ENCODE measurements around the gene GNA15.
"Not testable (repeated sequence)": the region's sequence is repeated elsewhere in the genome, so short reads cannot be mapped to it uniquely, and the experiment has no call there.

The GNA15 gene

DNA sequence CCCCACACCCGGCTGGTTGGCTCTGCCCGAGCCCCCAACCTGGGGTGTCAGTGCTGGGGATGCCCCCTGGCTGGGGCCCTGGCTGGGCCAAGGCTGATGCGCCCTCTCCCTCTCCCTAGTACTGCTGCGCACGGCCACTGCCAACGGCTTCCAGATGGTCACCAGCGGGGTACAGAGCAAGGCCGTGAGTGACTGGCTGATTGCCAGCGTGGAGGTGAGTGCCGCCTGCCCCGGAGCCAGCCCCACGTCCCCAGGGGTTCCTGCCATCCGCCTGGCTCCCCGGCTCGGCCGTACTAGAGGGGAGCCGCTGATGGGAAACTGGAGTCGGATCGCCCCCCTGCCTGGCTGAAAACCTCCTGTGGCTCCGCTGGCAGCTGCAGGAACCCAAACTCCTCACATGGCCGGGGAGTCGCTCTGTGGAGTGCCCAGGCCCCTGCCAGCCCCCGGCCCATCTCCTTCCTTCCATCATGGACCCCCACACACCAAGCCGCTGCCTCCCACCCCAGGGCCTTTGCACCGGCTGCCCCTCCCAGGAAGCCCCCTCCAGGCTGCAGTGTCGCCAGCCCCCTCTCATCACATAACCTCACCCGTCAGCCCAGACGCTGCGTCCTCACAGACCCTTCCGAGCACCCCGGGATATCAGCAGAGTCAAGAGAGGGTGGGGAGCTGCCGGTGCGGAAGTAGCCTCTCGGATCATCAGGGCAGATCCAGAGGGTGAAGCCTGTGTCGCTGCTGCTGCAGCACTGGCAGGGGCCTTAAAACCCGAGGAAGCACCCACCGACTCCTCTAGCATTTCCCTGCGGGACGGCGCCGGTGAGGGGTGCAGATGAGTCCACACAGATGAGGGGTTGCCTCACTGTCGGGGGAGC is 60.5 kb downstream of the GNA15 start:
- no peak for DNase-seq (ENCODE audit: extremely low spot score)
- no peak for TF ChIP-seq CTCF (IDR thresholded peaks at IDR 0.05; ENCODE audit: control extremely low read depth, extremely low read depth, low read depth, missing control alignments)
- ChIA-PET CTCF (no interaction called here), POLR2A (no interaction called here)

- no peak for TF ChIP-seq CTCF (IDR thresholded peaks at IDR 0.05; ENCODE audit: control extremely low read depth, extremely low read depth, low read depth, missing control alignments)
- ChIA-PET POLR2A (no interaction called here), CTCF (no interaction called here)
- DNase-seq (ENCODE audit: extremely low spot score), result no peak
Measured at GRCh38 chr19:3196933-3197205, 61.0 kb downstream of the GNA15 start.

DNA sequence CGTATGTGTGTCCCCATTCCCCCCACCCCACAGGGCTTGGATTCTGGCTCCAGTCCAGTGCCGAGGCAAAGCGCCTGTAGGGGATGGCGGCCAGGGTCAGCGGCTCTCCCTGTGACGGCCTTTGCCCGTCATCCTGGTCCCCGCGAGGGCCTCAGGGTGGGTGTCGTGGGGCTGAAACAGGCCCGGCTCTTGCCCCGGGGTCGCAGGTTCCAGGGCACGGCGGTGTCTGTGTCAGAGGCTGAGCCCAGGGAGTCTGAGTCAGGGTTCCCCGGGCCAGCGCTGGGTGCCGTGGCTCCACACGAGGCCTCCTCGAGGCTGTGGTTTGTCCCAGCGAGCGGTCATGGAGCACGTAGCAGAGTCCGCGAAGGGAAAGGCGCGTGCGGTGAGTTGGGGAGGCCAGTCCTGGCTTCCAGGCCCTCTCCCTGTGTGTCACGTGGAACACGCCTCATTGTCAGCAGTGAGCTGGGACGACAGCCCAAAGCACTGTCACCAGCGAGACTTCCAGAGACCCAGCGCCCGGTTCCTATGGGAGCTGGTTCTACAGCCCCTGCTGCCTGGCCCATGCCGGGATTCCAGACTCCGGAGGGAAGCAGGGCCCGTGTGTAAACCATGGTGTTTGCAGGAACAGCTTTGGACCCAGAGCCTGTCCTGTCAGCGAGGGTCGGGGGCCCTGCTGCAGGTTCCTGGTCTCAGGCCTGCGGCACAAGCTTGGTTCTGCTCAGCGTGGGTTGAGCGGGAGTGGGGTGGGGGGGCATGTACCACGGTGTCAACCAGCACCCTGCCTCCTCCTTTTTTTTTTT is 63.3 kb downstream of the GNA15 start:
- ChIA-PET CTCF (no interaction called here), POLR2A (no interaction called here)
- no peak for TF ChIP-seq CTCF (IDR thresholded peaks at IDR 0.05; ENCODE audit: control extremely low read depth, extremely low read depth, low read depth, missing control alignments)
- DNase-seq (ENCODE audit: extremely low spot score), result no peak

GRCh38 chr19:3201072-3201700 is 65.4 kb downstream of the GNA15 start:
- TF ChIP-seq CTCF (IDR thresholded peaks at IDR 0.05; ENCODE audit: control extremely low read depth, extremely low read depth, low read depth, missing control alignments), result no peak
- CTCF ChIA-PET, result interaction anchor here (0.7 kb wide), 1 partner anchor 126 kb away, joined by 3 read pairs; no protein-coding TSS in a partner anchor
- DNase-seq (ENCODE audit: extremely low spot score), result no peak
- POLR2A ChIA-PET, result no interaction called here

DNA sequence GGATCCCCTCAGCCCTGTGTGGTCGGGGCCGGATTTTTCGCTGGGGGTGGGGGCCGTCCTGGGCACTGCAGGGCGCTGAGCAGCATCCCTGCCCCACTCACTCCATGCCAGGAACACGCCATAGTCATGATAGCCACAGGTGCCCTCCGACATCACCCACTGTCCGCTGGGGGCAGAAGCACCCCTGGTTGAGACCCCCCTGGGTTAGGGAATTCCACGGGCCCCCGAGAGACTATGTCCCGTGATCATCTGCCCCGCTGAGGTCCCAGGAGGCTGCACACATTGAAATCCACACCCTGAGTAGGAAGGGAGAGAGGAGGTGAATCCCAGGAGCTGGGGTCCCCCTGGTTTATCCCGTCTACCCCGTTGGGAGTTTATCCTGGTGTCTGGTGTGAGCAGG is 66.1 kb downstream of the GNA15 start:
- DNase-seq (ENCODE audit: extremely low spot score), result no peak
- no peak for TF ChIP-seq CTCF (IDR thresholded peaks at IDR 0.05; ENCODE audit: control extremely low read depth, extremely low read depth, low read depth, missing control alignments)
- POLR2A ChIA-PET, result no interaction called here
- CTCF ChIA-PET, result interaction anchor here (0.7 kb wide), 1 partner anchor 126 kb away, joined by 3 read pairs; no protein-coding TSS in a partner anchor

DNA sequence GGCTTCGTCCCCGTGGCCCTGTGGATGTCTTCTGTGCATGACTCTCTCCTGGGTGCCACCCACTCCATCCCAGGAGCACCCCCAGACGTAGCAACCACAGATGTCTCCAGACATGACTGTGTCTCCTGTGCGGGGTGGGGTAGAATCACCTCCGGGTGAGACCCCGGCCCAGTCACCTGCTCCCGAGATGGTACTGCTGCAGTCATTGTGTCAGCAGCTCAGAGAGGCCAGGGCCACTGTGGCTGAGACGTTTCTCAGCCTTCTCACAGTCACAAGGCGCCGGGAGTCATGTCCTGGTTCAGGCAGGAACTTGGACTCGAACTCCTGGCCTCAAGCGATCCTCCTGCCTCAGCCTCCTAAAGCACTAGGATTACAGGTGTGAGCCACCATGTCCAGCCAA is 66.5 kb downstream of the GNA15 start:
- CTCF ChIA-PET, result no interaction called here
- no peak for TF ChIP-seq CTCF (IDR thresholded peaks at IDR 0.05; ENCODE audit: control extremely low read depth, extremely low read depth, low read depth, missing control alignments)
- POLR2A ChIA-PET, result no interaction called here

DNA sequence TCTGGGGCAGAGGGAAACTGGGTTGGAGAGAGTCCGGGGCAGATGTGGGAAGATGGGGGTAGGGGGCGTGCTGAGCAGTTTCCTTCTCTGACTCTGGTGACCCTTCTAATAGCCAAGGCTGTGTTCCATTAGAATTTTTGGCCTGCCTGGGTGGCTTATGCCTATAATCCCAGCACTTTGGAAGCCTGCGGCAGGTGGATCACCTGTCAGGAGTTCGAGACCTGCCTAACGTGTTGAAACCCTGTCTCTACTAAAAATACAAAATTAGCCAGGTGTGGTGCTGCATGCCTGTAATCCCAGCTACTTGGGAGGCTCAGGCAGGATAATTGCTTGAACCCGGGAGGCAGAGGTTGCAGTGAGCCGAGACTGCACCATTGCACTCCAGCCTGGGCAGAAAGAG is 67.1 kb downstream of the GNA15 start:
- POLR2A ChIA-PET, result not testable (repeated sequence)

More for the DNA sequence above, 66.5 kb downstream of the GNA15 start:
- no peak for DNase-seq (ENCODE audit: extremely low spot score)

More for the DNA sequence above, 67.1 kb downstream of the GNA15 start:
- CTCF ChIA-PET, result interaction anchor here (1.0 kb wide), 1 partner anchor 8 kb away, joined by 3 read pairs; no protein-coding TSS in a partner anchor
- DNase-seq (ENCODE audit: extremely low spot score), result not testable (repeated sequence)

All from GM10248 (cell line).